Dermis blood vessel endothelial cell (primary cell): Measurements from ENCODE around the gene JAKMIP2. TPM values are rescaled to one million over a fixed set of nuclear protein-coding genes. Genes with fewer than 3 reads are reported as not detected.
A peak's percentile ranks its signal among the peaks of the same experiment; 100 is the strongest.
"Not testable (repeated sequence)": the region's sequence is repeated elsewhere in the genome, so short reads cannot be mapped to it uniquely, and the experiment has no call there.

ENCODE experiments used
- DNase-seq: peaks from one replicate; pipeline ENCODE4 v3.0.0; 2010
- total RNA-seq: library from RNA; depleted of rRNA; stranded (reverse); fragments of >200 nt; gene quantifications from 2 replicates; pipeline ENCODE4 v1.2.3, GENCODE V29; 2014

The JAKMIP2 gene
- total RNA-seq, 1 donor from 2014 or later = not detected

GRCh38 chr5:147590096-147590495 is 192.4 kb downstream of the JAKMIP2 start:
- DNase-seq = no peak

DNA sequence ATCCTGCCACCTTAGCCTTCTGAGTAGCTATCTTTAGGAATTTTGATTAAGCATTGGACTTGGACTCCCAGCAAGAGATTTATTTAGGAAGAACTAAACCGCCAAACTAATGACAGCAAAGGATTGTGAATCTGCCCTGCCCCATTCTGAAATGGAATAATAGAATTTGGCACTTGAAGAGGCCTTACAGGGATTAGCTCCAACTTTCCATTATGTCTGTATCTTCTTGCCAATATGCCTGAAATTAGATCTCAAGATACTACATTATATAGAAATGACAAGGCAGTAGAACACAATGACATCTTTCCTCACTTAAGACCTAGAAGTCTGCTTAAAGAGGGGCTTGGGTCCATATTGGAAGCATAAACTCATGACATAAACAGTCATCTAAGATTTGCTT is 195.7 kb downstream of the JAKMIP2 start:
- DNase-seq = no peak

- DNase-seq = no peak
These were observed 196.3 kb downstream of the JAKMIP2 start for GRCh38 chr5:147586221-147586620.

DNA sequence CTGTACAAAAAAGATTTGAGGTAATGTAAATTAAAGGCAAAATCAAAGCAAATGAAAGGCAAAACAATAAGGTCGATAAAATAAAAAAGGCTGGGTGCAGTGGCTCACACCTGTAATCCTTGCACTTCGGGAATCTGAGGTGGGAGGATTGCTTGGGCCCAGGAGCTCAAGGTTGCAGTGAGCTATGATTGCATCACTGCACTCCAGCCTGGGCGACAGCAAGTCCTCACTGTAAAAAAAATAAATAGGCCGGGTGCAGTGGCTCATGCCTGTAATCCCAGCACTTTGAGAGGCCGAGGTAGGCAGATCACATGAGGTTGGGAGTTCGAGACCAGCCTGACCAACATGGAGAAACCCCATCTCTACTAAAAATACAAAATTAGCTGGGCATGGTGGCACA is 200.3 kb downstream of the JAKMIP2 start:
- DNase-seq = not testable (repeated sequence)

DNA sequence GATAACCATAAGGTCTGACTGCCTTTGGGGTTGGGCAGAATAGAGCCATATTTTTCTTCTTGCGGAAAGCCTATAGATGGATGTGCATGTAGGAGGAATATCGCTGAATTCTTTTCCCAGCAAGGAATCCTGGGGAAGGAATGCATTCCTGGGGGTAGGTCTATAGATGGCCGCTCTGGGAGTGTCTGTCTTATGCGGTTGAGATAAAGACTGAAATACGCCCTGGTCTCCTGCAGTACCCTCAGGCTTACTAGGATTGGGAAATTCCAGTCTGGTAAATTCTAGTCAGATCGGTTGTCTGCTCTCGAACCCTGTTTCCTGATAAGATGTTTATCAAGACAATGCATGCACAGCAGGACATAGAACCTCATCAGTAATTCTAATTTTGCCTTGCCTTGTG is 202.1 kb downstream of the JAKMIP2 start:
- DNase-seq = not testable (repeated sequence)

- peak; percentile 78 for DNase-seq
These were observed 204.1 kb downstream of the JAKMIP2 start for GRCh38 chr5:147578228-147579024.

DNA sequence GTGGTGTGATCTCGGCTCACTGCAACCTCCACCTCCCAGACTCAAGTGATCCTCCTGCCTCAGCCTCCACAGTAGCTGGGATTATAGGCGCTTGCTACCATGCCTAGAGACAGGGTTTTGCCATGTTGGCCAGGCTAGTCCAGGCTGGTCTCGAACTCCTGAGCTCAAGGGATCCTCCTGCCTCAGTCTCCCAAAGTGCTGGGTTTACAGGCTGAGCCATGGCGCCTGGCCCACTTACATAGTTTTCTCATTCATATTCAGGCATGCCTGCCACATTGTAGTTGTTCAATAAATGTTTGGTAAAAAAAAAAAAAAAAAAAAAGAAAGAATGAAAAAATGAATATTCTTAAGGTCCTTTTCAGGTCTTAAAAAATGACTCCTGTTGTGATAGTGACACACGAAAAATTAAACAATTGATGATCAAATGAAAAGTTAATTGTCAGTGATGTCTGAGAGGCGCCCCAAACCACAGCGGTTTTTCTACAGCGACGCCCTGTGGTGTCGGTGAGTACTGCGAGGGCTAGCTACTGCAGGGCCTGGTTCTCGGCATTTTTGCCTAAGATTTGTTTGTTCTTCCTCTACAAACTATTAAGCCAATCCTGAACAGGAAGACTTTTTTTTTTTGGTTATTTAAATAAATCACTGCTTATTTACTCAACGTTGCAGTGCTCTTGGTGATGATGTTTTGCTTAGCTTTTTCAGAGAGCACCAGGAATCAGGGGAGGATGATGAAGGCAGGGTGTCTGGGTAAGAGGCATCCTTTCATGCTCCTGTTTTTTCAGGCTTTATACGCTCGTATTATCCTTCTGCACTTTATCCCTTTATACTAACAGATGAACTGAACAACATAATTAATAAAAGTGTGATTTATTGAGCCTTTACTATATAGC is 205.6 kb downstream of the JAKMIP2 start:
- peak; percentile 72 for DNase-seq

DNA sequence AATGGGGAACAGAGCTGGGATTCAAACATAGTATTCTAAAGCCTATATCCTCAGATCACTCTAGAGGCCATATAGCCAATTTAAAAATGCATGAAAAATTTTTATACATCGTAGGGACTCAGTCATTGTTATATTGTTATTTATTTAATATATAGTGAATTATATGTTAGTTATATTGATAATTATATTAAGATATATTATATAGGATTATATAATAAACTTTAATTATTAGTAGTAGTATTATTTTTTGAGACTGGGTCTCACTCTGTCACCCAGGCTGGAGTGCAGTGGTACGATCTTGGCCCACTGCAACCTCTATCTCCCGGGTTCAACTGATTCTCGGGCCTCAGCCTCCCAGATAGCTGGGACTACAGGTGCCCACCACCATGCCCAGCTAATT is 206.9 kb downstream of the JAKMIP2 start:
- DNase-seq = no peak

DNA sequence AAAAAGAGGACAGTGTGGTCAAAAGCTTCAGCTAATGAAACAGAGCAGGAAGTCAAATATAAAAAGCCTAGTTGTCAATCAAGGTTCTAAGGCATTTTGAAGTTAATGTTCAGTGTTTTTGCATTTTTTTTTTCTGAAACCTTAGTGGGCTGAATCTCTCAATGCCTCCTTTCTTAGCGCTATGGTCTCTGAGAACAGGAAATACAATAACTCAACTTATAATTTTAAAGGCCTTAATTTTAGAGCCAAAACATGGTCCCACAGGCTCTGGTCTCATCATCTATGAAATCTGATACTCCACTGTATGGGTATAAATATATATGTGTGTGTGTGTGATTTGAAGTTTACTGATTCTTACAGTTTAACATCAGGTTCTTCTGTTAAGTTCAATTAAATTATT is 209.3 kb downstream of the JAKMIP2 start:
- no peak for DNase-seq

- DNase-seq = no peak
These were observed 213.7 kb downstream of the JAKMIP2 start for GRCh38 chr5:147568710-147569406.

DNA sequence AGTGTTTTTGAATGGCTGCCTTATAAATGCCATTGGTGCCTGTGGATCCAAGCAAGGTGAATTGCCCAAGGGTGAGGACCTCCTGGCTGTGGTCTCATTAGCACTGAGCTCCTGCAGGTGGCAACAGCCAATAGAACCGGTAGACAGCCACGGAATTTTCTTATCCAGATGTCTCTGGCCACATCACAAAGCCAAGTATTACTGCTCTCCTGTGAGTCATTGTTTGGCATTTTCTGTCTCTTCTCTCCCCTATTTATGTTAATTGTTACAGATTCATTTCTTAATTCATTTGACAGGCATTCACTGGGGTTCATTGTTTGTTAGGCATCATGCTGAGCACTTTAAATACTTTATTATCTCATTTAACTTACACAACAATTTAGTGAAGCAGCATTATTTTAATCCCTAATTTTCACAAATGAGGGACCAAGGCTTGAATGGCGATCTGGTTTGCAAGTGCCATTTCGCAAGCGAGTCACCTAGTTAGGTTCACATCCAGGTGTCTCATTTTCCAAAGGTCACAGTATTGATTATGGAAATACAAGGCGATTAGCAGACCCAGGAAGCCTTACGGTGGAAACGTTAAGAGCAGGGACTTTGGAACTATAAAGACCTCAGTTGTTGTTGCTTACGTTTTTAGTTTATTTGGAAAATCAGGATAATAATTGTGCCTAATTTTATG is 214.5 kb downstream of the JAKMIP2 start:
- peak; percentile 63 for DNase-seq

- DNase-seq = peak; percentile 48
These were observed 217.0 kb downstream of the JAKMIP2 start for GRCh38 chr5:147565524-147565923.

- no peak for DNase-seq
These were observed 218.4 kb downstream of the JAKMIP2 start for GRCh38 chr5:147564124-147564486.

DNA sequence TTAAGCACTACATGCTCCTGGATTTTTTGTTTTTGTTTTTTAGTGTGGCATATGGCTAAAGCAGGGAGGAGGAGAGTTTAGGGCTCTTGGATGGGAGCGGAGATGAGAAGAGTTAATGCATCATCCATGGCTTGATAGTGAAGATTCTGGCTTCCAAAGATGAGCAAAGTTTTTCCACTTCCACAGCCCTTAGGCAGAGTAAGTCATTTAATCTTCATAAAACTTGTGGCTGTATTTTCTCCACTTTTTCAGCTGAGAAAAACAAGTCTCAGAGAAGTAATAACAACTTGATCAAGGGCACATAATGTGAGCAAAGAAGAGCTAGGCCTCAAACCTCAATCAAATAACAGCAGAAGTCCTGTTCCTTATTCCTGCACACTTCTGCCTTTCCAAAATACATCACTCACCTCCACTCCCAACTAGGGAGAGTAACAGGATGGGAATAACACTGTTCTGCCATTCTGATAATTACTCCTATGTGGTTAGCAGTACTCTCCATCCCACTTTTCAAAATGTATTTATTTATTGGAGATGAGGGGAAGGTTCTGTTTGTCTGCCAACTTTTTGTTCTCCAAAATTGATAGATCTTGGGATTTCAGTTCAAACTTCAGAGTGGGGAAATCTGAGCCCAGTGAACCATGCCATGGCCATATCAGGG is 218.9 kb downstream of the JAKMIP2 start:
- DNase-seq = no peak

GRCh38 chr5:147561435-147561834 is 221.1 kb downstream of the JAKMIP2 start:
- no peak for DNase-seq

DNA sequence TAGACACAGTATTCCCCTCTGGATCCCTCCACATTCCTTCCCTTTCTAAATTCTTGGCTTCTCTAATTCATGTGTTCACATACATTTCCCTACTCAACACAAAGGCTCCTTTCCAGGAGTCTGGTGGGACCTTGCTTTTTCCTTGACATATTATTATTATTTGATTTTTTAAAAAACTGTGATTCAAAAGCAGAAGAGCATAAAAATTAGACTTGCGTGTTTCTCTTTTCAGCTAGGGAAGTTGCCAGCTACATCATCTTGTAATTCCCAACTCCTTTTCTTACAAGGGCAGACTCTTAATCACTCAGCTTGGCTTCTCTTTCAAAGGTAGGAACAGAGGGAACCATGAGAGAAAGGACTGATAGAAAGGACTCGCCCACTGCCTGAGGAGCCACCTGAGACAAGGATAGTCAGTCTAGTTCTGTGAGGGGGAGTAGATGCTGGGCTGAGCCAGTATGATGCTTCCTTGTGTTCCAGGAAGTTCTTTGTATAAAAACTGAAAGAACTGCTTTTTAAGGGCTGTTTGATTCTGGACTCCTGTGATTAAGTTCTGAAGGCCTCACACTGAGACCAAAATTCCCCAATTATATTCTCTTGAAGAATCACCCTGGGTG is 221.7 kb downstream of the JAKMIP2 start:
- no peak for DNase-seq

- DNase-seq = no peak
These were observed 222.8 kb downstream of the JAKMIP2 start for GRCh38 chr5:147559749-147560148.

GRCh38 chr5:147558826-147559225 is 223.7 kb downstream of the JAKMIP2 start:
- peak; percentile 90 for DNase-seq

- no peak for DNase-seq
These were observed 224.4 kb downstream of the JAKMIP2 start for GRCh38 chr5:147557876-147558745.

GRCh38 chr5:147555176-147555575 is 227.4 kb downstream of the JAKMIP2 start:
- no peak for DNase-seq
